Neutrophil (primary cell): ENCODE results near the gene CCDC127.
"Not testable (repeated sequence)": the region's sequence is repeated elsewhere in the genome, so short reads cannot be mapped to it uniquely, and the experiment has no call there.

ENCODE experiments used
- H3K27ac ChIP-seq: fragments of 200-600 bp; sonication (generic); 2 replicates; pipeline ENCODE4 v1.5.1; 2016; ENCODE audit warnings: mild to moderate bottlenecking, moderate library complexity
- H3K27me3 ChIP-seq: fragments of 200-600 bp; sonication (generic); 2 replicates; pipeline ENCODE4 v1.6.0; 2016; ENCODE audit warnings: mild to moderate bottlenecking
- H3K36me3 ChIP-seq: fragments of 200-600 bp; sonication (generic); 2 replicates; pipeline ENCODE4 v1.5.1; 2017
- H3K4me1 ChIP-seq, 2 experiments: fragments of 200-600 bp in 1 of 2; sonication (generic) in 1 of 2; 1 replicate in 1 of 2; 2 replicates in 1 of 2; pipeline versions ENCODE4 v1.5.1 to v1.6.1; 2013 to 2016; ENCODE audit warnings: low read depth in 1 of 2, low read length in 1 of 2, mild to moderate bottlenecking in 1 of 2, moderate library complexity in 1 of 2; ENCODE audit not compliant: control insufficient read depth in 1 of 2, insufficient read depth in 1 of 2
- H3K4me3 ChIP-seq, 2 experiments: fragments of 200-600 bp in 1 of 2; sonication (generic) in 1 of 2; 1 replicate in 1 of 2; 2 replicates in 1 of 2; pipeline ENCODE4 v1.5.1; 2013 to 2016; ENCODE audit warnings: low read depth in 1 of 2, low read length in 1 of 2, mild to moderate bottlenecking in 1 of 2, moderate library complexity in 1 of 2
- H3K9me3 ChIP-seq: fragments of 200-600 bp; sonication (generic); 2 replicates; pipeline ENCODE4 v1.5.1; 2016
- CTCF ChIP-seq: fragments of 200-600 bp; sonication (generic); IDR thresholded peaks from 2 replicates; pipeline ENCODE4 v1.5.1; 2016; ENCODE audit warnings: antibody characterized with exemption

CCDC127 gene

DNA sequence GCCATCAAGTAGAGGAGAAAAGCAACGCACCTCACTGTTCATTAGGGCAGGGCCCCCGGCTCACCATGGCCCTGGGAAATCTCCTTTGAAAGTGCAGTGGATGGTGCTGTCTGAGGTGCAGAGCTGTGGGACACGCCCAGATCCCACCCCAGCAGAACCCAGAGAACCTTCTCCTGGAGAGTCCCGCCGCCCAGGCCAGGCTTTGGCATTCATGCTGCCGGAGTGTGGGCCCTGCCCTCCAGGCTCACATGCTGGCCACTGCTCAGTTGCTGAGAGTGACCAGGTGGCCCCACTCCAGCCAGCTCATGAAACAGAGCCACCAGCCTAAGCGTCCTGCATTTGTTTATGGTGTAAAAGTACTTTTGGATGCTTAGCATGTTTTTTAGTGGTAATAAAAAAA lies 50.4 kb downstream of the CCDC127 start:
- no peaks in the 10 kb centered on the region for H3K9me3 ChIP-seq
- H3K4me1 ChIP-seq = no peaks in the 10 kb centered on the region
- no peak for TF ChIP-seq CTCF
- H3K27ac ChIP-seq = no peak overlapping the region
- H3K4me3 ChIP-seq = no peak overlapping the region
- H3K36me3 ChIP-seq = no peaks in the 10 kb centered on the region
- no peaks in the 10 kb centered on the region for H3K27me3 ChIP-seq

GRCh38 chr5:166441-167372 lies 51.2 kb downstream of the CCDC127 start:
- Histone ChIP-seq H3K27ac (no peak overlapping the region), H3K4me1 (no peaks in the 10 kb centered on the region), H3K27me3 (no peaks in the 10 kb centered on the region), H3K9me3 (no peaks in the 10 kb centered on the region), H3K4me3 (no peak overlapping the region), H3K36me3 (no peaks in the 10 kb centered on the region)
- TF ChIP-seq CTCF = no peak

DNA sequence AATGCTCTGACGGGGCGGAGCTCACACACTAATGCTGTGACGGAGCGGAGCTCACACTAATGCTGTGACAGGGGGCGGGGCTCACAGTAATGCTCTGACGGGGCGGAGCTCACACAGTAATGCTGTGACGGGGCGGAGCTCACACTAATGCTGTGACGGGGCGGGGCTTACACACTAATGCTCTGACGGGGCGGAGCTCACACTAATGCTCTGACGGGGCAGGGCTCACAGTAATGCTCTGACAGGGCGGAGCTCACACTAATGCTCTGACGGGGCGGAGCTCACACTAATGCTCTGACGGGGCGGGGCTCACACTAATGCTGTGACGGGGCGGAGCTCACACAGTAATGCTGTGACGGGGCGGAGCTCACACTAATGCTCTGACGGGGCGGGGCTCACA lies 53.2 kb downstream of the CCDC127 start:
- H3K36me3 ChIP-seq, H3K4me3 ChIP-seq: not testable (repeated sequence)

GRCh38 chr5:164244-164643 lies 53.7 kb downstream of the CCDC127 start:
- Histone ChIP-seq H3K4me3 (no peak overlapping the region), H3K27me3 (peaks cover 15% of the 10 kb centered on the region), H3K36me3 (no peaks in the 10 kb centered on the region), H3K9me3 (no peaks in the 10 kb centered on the region), H3K27ac (no peak overlapping the region), H3K4me1 (no peaks in the 10 kb centered on the region)
- no peak for TF ChIP-seq CTCF

More for the DNA sequence above, 53.2 kb downstream of the CCDC127 start:
- H3K4me1 ChIP-seq, H3K9me3 ChIP-seq, H3K27ac ChIP-seq: not testable (repeated sequence)
- peaks cover 10% of the 10 kb centered on the region for H3K27me3 ChIP-seq

DNA sequence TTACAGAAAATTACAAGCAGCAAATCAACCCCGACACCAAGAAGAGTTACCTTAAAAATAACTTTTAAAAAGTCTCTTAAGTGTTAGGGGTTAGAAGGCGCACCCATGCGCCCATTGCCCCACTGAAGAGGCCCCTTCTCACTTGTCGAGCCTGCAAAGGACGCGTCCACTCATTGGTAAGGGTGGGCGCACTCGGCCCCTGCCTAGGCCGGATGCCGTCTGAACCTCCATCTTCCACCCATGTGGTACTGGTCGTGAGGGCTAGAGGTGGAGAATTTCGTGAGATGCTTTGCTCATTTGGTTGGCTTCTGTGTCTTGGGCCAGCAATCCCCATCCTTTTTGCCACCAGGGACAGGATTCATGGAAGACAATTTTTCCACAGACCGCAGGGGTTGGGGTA lies 54.1 kb downstream of the CCDC127 start:
- Histone ChIP-seq H3K36me3 (no peaks in the 10 kb centered on the region), H3K9me3 (no peaks in the 10 kb centered on the region), H3K4me1 (no peaks in the 10 kb centered on the region), H3K4me3 (no peak overlapping the region), H3K27me3 (peaks cover 19% of the 10 kb centered on the region), H3K27ac (no peak overlapping the region)
- TF ChIP-seq CTCF = no peak

- Histone ChIP-seq H3K9me3 (no peaks in the 10 kb centered on the region), H3K27ac (no peak overlapping the region), H3K4me1 (no peaks in the 10 kb centered on the region), H3K27me3 (peaks cover 19% of the 10 kb centered on the region), H3K36me3 (no peaks in the 10 kb centered on the region), H3K4me3 (no peak overlapping the region)
- TF ChIP-seq CTCF = no peak
These were observed 54.7 kb downstream of the CCDC127 start for GRCh38 chr5:163338-163620.
